ENCODE data around the gene DOK4. TPM values are rescaled to one million over a fixed set of nuclear protein-coding genes. Genes with fewer than 3 reads are reported as not detected.

The DOK4 gene
- total RNA-seq, 1 experiment from 2014 or later, result 4.9 TPM

DNA sequence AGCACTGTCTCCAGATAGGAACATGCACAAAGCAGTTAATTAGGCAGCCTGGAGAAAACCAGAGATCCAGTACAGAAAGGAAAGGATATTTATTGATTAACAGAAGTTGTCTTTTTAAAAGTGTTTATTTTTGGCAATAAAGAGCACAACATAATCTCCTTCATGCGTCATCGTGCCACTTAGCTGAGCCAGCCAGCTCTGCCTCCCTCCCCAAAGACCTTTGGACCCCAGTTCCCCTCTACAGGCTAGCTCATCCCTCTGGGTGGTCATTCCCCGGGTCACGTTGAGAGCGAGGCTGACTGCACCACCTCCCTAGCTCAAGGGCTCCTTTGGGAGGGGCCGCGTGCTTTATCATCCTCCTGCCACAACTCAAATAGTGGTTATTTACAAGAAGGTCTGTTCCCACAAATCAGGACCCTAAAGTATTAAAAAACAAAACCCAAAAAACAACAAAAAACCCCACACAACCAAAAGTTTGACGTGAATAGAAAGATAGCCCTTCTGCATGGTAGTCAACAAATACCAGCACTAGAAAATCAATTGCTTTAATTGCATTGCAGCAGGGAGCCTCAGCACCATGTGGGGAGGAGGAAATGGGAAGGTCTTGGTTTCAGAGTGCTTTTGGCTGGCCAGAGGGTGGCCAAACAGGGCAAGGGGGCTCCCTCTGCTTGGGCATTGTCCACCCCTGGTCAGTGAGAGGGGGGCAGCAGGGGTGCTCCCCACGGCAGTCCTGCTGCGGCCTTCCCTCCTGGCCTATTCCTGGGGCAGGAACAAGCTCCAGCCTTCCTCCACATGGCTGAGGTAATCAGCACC is 14.2 kb downstream of the DOK4 start:
- CTCF ChIA-PET, result no interaction called here
- DNase-seq (no peak), ATAC-seq (no peak)
- Histone ChIP-seq H3K4me3 (ENCODE audit: low read length) (no peak overlapping the region), H2AFZ (ENCODE audit: low read length) (no peak overlapping the region), H3K36me3 (ENCODE audit: low read depth, low read length) (peaks cover 30% of the 10 kb centered on the region; the same call in 1 of the 2 replicates), H3K9ac (ENCODE audit: low read length) (no peak overlapping the region), H4K20me1 (ENCODE audit: low read length) (no peaks in the 10 kb centered on the region), H3K27me3 (ENCODE audit: low read length) (no peaks in the 10 kb centered on the region), H3K9me3 (ENCODE audit: low read length) (no peaks in the 10 kb centered on the region), H3K79me2 (ENCODE audit: low read length) (no peaks in the 10 kb centered on the region), H3K4me2 (ENCODE audit: low read length) (no peak overlapping the region), H3K4me1 (ENCODE audit: insufficient read depth, low read length) (no peaks in the 10 kb centered on the region), H3F3A (ENCODE audit: low read length, unreplicated experiment) (no peaks in the 10 kb centered on the region), H3K27ac (ENCODE audit: low read length) (no peak overlapping the region), H3K9me2 (replicated peaks; ENCODE audit: low read length) (no peaks in the 10 kb centered on the region)
- intact Hi-C loops (cut with micrococcal nuclease), result no loop called here
- no TSS peak for BruUV-seq (replicated peaks)
- no peak for TF ChIP-seq CTCF (conservative IDR thresholded peaks at IDR 0.05; ENCODE audit: low read depth, low read length)
- TF ChIP-seq EZH2 (IDR thresholded peaks at IDR 0.05; ENCODE audit: low read length, unreplicated experiment), result no peak
- POLR2A ChIA-PET (ENCODE audit: unreplicated experiment), result interaction anchor here (0.7 kb wide), 1 partner anchor 40 kb away, joined by 4 read pairs; no protein-coding TSS in a partner anchor

GRCh38 chr16:57471209-57471608 is 15.1 kb downstream of the DOK4 start:
- no peak for ATAC-seq
- TF ChIP-seq EZH2 (IDR thresholded peaks at IDR 0.05; ENCODE audit: low read length, unreplicated experiment) (no peak), EZH2phosphoT487 (IDR thresholded peaks at IDR 0.05; ENCODE audit: borderline replicate concordance, low read length) (no peak), CTCF (conservative IDR thresholded peaks at IDR 0.05; ENCODE audit: low read depth, low read length) (no peak)
- Histone ChIP-seq H3K4me1 (ENCODE audit: insufficient read depth, low read length) (no peaks in the 10 kb centered on the region), H3K9me2 (replicated peaks; ENCODE audit: low read length) (no peaks in the 10 kb centered on the region), H4K20me1 (ENCODE audit: low read length) (no peaks in the 10 kb centered on the region), H3K36me3 (ENCODE audit: low read depth, low read length) (peaks cover 34% of the 10 kb centered on the region; the same call in 1 of the 2 replicates), H3F3A (ENCODE audit: low read length, unreplicated experiment) (no peaks in the 10 kb centered on the region), H2AFZ (ENCODE audit: low read length) (no peak overlapping the region), H3K9me3 (ENCODE audit: low read length) (no peaks in the 10 kb centered on the region), H3K27me3 (ENCODE audit: low read length) (no peaks in the 10 kb centered on the region), H3K4me3 (ENCODE audit: low read length) (no peak overlapping the region), H3K4me2 (ENCODE audit: low read length) (no peak overlapping the region), H3K9ac (ENCODE audit: low read length) (no peak overlapping the region), H3K27ac (ENCODE audit: low read length) (no peak overlapping the region), H3K79me2 (ENCODE audit: low read length) (no peaks in the 10 kb centered on the region)
- no TSS peak for BruUV-seq (replicated peaks)
- CTCF ChIA-PET, result no interaction called here
- no peak for DNase-seq
- POLR2A ChIA-PET (ENCODE audit: unreplicated experiment), result no interaction called here
- intact Hi-C loops (cut with micrococcal nuclease), result no loop called here

DNA sequence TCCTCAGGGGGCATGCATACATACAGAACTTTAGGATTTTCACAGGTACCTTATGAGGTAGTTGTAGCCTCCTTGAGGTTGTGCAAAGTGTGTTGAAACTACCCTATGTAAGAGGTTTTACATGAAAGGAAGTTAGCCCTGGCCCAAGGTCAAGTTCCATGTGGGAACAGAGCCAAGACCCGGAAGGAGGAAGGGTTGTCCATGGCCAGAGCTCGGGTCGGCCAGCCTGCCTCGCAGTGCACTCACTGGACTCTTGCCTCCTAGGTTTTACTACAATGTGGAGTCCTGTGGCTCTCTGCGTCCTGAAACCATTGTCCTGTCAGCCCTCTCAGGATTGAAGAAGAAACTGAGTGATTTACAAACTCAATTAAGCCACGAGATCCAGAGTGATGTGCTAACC is 15.6 kb downstream of the DOK4 start:
- no TSS peak for BruUV-seq (replicated peaks)
- POLR2A ChIA-PET (ENCODE audit: unreplicated experiment), result no interaction called here
- H3K9ac ChIP-seq (ENCODE audit: low read length), result no peak overlapping the region
- no peaks in the 10 kb centered on the region for H3F3A ChIP-seq (ENCODE audit: low read length, unreplicated experiment)
- H3K9me3 ChIP-seq (ENCODE audit: low read length), result no peaks in the 10 kb centered on the region
- H4K20me1 ChIP-seq (ENCODE audit: low read length), result no peaks in the 10 kb centered on the region
- H3K4me1 ChIP-seq (ENCODE audit: insufficient read depth, low read length), result no peaks in the 10 kb centered on the region
- peaks cover 39% of the 10 kb centered on the region; the same call in 1 of the 2 replicates for H3K36me3 ChIP-seq (ENCODE audit: low read depth, low read length)
- no peak overlapping the region for H3K27ac ChIP-seq (ENCODE audit: low read length)
- no peak for DNase-seq
- TF ChIP-seq EZH2phosphoT487 (IDR thresholded peaks at IDR 0.05; ENCODE audit: borderline replicate concordance, low read length) (no peak), EZH2 (IDR thresholded peaks at IDR 0.05; ENCODE audit: low read length, unreplicated experiment) (no peak), CTCF (conservative IDR thresholded peaks at IDR 0.05; ENCODE audit: low read depth, low read length) (no peak)
- CTCF ChIA-PET, result no interaction called here
- H3K4me2 ChIP-seq (ENCODE audit: low read length), result no peak overlapping the region
- no peaks in the 10 kb centered on the region for H3K9me2 ChIP-seq (replicated peaks; ENCODE audit: low read length)
- H2AFZ ChIP-seq (ENCODE audit: low read length), result no peak overlapping the region
- ATAC-seq, result no peak
- H3K27me3 ChIP-seq (ENCODE audit: low read length), result no peaks in the 10 kb centered on the region
- H3K4me3 ChIP-seq (ENCODE audit: low read length), result no peak overlapping the region
- H3K79me2 ChIP-seq (ENCODE audit: low read length), result no peaks in the 10 kb centered on the region
- intact Hi-C loops (cut with micrococcal nuclease), result no loop called here
